GM12874 (cell line): ENCODE results near the gene PLK1.

Experiments used
- CTCF ChIP-seq: IDR thresholded peaks from 2 replicates; pipeline ENCODE4 v1.5.1; 2011; ENCODE audit warnings: low read depth, mild to moderate bottlenecking, control low read depth, low read length, moderate library complexity; ENCODE audit not compliant: insufficient read depth

PLK1 gene

DNA sequence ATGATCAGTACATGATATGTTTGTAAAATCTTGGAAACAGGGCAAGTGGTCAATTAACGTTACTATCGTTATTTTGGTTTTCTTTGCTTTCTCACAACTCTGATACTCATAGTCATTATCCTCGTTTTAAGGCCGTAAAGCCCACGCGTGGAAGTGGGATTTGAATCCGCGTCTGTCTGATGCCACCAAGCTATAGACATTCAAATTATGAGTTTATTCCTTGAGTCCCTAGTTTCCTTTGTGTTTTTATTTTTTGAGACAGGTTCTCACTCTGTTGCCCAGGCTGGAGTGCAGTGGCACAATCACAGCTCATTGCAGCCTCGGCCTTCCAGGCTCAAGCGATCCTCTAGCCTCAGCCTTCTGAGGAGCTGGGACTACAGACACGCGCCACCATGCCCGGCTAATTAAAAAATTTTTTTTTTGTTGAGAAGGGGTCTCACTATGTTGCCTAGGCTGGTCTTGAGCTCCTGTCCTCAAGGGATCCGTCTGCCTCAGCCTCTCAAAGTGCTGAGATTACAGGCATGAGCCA lies 36.4 kb upstream of the PLK1 start:
- no peak for TF ChIP-seq CTCF

GRCh38 chr16:23650674-23651416 lies 27.8 kb upstream of the PLK1 start:
- TF ChIP-seq CTCF: no peak

GRCh38 chr16:23651943-23652468 lies 26.7 kb upstream of the PLK1 start:
- TF ChIP-seq CTCF: no peak

- TF ChIP-seq CTCF: no peak
These were observed 14.8 kb upstream of the PLK1 start for GRCh38 chr16:23663918-23664317.

GRCh38 chr16:23666571-23667354 lies 11.9 kb upstream of the PLK1 start:
- TF ChIP-seq CTCF: no peak

DNA sequence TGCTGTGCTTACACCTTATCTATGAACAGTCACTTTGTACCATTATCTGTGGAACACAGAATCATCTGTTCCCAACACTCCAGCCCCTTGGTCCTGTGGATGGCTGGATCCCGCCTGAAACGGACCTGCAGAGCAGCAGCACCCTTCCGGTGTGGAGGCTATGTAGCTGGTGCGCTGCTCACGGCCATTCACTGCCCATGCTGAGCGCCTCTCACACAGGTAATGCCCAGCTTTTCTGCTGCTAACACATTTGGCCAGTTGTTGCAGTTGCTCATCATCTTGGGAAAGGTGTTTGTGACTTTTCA lies 11.4 kb upstream of the PLK1 start:
- TF ChIP-seq CTCF: no peak

DNA sequence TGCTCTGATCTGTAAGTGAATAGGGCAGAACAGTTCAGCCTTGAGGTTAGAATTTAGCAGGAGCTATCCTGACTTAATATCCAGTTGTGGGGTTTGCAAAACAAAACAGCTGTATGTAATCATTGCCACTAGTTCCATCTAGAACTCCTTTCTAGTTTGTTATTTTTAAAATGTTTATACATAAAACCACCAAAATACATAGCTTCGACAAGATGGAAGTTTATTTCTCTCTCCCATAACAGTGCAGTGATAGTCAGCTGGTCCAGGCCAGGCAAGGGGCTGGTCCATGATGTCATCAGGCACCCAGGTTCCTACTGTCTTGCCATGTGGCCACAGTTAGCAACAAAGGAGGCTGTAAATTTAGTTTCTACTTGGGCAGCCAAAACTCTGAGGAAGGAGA lies 10.5 kb upstream of the PLK1 start:
- no peak for TF ChIP-seq CTCF
